Body of pancreas (tissue), 4 donors: Measurements from ENCODE around the gene FAM200A.

Source experiments
- POLR2A ChIP-seq, 3 donors: fragments of 450-650 bp; IDR thresholded peaks; one replicate each; pipeline ENCODE4 v1.6.1; 2016; ENCODE audit warnings: antibody characterized with exemption in 3 of 3, mild to moderate bottlenecking in 2 of 3
- TF ChIP-seq, protein P1 (sequence below), 7 experiments: fragments of 450-650 bp in 4 of 7; fragments of 200-600 bp in 3 of 7; sonication (generic) in 3 of 7; IDR thresholded peaks; one replicate each; pipeline ENCODE4 v1.5.1; 2016 to 2019; ENCODE audit warnings: antibody characterized with exemption in 7 of 7

DNA sequence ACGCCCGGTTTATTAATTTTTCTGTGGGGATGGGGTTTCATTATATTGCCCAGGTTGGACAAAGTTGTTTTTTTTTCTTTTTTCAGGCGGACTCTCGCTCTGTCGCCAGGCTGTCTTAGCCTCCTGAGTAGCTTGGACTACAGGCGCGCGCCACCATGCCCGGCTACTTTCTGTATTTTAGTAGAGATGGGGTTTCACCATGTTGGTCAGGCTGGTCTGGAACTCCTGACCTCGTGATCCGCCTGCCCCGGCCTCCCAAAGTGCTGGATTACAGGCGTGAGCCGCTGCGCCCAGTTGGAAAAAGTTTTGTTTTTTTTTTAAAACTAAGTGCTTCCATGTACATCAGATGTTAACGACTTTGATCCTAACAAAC is 51.3 kb downstream of the FAM200A start:
- TF ChIP-seq, protein P1, sequence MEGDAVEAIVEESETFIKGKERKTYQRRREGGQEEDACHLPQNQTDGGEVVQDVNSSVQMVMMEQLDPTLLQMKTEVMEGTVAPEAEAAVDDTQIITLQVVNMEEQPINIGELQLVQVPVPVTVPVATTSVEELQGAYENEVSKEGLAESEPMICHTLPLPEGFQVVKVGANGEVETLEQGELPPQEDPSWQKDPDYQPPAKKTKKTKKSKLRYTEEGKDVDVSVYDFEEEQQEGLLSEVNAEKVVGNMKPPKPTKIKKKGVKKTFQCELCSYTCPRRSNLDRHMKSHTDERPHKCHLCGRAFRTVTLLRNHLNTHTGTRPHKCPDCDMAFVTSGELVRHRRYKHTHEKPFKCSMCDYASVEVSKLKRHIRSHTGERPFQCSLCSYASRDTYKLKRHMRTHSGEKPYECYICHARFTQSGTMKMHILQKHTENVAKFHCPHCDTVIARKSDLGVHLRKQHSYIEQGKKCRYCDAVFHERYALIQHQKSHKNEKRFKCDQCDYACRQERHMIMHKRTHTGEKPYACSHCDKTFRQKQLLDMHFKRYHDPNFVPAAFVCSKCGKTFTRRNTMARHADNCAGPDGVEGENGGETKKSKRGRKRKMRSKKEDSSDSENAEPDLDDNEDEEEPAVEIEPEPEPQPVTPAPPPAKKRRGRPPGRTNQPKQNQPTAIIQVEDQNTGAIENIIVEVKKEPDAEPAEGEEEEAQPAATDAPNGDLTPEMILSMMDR (IDR thresholded peaks at IDR 0.05): no peak
- no peak for TF ChIP-seq POLR2A (IDR thresholded peaks at IDR 0.05)
